ENCODE measurements around the gene KCNC3.

DNA sequence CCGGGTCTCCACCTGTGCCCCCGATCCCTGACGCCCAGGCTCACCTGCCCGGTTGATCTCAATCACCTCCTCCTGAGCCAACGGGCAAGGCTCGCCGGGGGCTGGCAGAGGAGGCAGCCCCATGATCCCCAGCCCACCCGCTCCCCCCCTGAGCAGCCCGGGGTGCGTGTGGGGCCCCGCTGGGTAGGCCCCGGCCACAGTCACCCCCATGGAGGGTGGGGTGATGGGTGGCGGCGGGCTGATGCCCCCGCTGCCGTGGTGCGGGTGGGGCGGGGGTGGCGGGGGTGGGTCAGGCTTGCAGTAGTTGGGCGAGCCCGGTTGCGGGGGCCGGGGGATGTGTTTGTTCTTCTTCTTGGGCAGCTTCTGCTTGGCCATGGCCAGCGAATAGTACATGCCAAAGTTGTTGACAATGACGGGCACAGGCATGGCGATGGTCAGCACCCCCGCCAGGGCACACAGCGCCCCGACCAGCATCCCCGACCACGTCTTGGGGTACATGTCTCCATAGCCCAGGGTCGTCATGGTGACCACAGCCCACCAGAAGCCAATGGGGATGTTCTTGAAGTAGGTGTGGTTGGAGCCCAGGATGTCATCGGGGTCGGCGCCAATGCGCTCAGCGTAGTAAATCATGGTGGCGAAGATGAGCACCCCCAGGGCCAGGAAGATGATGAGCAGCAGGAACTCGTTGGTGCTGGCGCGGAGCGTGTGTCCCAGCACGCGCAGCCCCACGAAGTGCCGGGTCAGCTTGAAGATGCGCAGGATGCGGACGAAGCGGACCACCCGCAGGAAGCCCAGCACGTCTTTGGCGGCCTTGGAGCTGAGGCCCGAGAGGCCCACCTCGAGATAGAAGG, 6.0 kb downstream of the KCNC3 start:
- TF ChIP-seq, protein P1, sequence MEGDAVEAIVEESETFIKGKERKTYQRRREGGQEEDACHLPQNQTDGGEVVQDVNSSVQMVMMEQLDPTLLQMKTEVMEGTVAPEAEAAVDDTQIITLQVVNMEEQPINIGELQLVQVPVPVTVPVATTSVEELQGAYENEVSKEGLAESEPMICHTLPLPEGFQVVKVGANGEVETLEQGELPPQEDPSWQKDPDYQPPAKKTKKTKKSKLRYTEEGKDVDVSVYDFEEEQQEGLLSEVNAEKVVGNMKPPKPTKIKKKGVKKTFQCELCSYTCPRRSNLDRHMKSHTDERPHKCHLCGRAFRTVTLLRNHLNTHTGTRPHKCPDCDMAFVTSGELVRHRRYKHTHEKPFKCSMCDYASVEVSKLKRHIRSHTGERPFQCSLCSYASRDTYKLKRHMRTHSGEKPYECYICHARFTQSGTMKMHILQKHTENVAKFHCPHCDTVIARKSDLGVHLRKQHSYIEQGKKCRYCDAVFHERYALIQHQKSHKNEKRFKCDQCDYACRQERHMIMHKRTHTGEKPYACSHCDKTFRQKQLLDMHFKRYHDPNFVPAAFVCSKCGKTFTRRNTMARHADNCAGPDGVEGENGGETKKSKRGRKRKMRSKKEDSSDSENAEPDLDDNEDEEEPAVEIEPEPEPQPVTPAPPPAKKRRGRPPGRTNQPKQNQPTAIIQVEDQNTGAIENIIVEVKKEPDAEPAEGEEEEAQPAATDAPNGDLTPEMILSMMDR (IDR thresholded peaks at IDR 0.05), result no peak
- TF ChIP-seq POLR2A (IDR thresholded peaks at IDR 0.05), result no peak

Data from adrenal gland (tissue), 5 donors.